Measurements from ENCODE around the gene PTPRN2.
A peak's percentile ranks its signal among the peaks of the same experiment; 100 is the strongest.

The PTPRN2 gene

DNA sequence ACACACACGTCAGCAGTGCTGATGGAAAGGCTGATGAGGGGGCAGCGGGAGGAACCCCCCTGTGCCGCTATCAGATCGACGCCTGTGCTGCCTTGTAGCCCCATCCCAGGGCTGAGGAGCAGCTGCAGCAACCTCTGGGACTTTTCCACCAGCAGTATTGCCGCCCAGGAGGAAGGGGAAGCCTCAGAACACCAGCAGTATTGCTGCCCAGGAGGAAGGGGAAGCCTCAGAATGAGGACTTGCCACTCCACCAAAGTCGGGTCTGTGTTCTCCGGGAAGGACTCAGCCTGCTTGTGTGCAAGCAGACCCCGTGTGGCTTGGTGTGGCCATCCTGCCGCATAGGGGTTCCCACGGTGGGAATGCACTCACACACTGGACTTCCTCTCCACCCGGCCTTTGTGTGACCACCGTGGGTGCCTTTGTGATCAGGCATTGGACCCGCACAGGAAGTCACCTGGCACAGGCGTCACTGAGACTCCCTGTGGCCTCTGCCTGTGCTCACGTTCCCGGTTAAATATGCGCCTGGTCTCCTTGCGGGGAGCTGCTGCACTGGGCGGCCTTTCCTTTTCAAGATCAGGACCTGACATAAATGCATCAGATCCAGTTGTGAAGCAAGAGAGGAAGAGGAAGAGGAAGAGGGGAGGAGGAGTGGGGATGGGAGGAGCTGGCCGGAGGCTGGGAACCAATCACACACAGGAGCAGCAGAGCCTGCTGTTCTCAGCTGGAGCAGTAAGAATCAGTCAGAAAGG is 1002.3 kb downstream of the PTPRN2 start:
- Histone ChIP-seq H3K27ac (ENCODE audit: low read depth, low read length) (no peak overlapping the region), H3K4me1 (ENCODE audit: control insufficient read depth in 5 of 5, insufficient read depth in 5 of 5, low read length in 5 of 5) (peaks cover 0 to 4% (median 0%) of the 10 kb centered on the region in 5 donors), H3K9me3 (ENCODE audit: control insufficient read depth in 5 of 5, low read length in 5 of 5) (peaks cover 0 to 15% (median 12%) of the 10 kb centered on the region in 5 donors), H3K9ac (ENCODE audit: low read length in 5 of 5) (peak overlapping the region in 1 of 5 donors; percentile 56), H3K27me3 (ENCODE audit: control insufficient read depth in 5 of 5, insufficient read depth in 4 of 5, low read length in 5 of 5) (peaks cover 10 to 22% (median 21%) of the 10 kb centered on the region in 5 donors), H3K36me3 (ENCODE audit: control insufficient read depth in 5 of 5, insufficient read depth in 5 of 5, low read length in 5 of 5) (peaks cover 0 to 2% (median 0%) of the 10 kb centered on the region in 5 donors), H3K4me3 (ENCODE audit: low read depth in 1 of 5, low read length in 5 of 5) (no peak overlapping the region)

DNA sequence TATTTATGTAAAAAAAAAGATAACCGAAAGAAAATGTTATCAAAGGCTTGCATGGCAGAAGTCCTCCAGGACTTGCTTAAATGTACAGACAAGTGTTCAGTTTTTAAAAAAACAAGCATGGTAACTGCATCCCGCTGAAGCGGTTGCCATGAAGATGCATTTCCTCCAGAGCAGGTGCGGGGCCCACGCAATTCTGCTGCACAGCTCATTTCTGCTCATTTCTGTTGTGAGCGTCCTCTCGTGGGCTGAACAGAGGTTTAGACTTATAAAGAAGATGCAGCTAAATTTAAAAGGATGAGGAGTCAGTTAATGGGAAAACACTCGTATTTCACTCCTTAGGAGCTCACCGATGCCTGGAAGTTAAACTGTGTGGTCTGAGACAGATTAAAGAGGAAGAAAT is 1003.2 kb downstream of the PTPRN2 start:
- Histone ChIP-seq H3K4me3 (ENCODE audit: low read depth in 1 of 5, low read length in 5 of 5) (no peak overlapping the region), H3K9ac (ENCODE audit: low read length in 5 of 5) (no peak overlapping the region), H3K9me3 (ENCODE audit: control insufficient read depth in 5 of 5, low read length in 5 of 5) (peaks cover 0 to 15% (median 12%) of the 10 kb centered on the region in 5 donors), H3K27me3 (ENCODE audit: control insufficient read depth in 5 of 5, insufficient read depth in 4 of 5, low read length in 5 of 5) (peaks cover 10 to 22% (median 21%) of the 10 kb centered on the region in 5 donors), H3K36me3 (ENCODE audit: control insufficient read depth in 5 of 5, insufficient read depth in 5 of 5, low read length in 5 of 5) (peaks cover 0 to 2% (median 0%) of the 10 kb centered on the region in 5 donors), H3K27ac (ENCODE audit: low read depth, low read length) (no peak overlapping the region), H3K4me1 (ENCODE audit: control insufficient read depth in 5 of 5, insufficient read depth in 5 of 5, low read length in 5 of 5) (peaks cover 0 to 4% (median 0%) of the 10 kb centered on the region in 5 donors)

DNA sequence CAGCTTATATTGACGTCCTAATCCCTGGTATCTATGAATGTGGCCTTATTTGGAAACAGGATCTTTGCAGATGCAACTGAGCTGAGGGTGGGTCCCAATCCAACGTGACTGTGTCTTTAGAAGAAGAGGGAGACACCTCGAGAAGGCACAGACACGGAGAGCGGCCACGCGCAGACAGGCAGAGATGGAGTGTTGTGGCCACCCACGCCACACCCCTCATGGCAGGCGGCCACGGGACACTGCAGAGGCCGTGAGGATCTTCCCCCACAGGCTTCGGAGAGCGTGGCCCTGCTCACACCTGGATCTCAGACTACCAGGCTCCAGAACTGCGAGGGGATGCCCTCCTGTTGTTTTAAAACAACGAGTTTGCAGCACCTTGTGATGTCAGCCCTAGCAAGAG is 1005.9 kb downstream of the PTPRN2 start:
- H3K9me3 ChIP-seq (ENCODE audit: control insufficient read depth in 5 of 5, low read length in 5 of 5) = peaks cover 0 to 15% (median 12%) of the 10 kb centered on the region in 5 donors
- no peak overlapping the region for H3K27ac ChIP-seq (ENCODE audit: low read depth, low read length)
- no peak overlapping the region for H3K4me3 ChIP-seq (ENCODE audit: low read depth in 1 of 5, low read length in 5 of 5)
- H3K9ac ChIP-seq (ENCODE audit: low read length in 5 of 5) = no peak overlapping the region
- H3K27me3 ChIP-seq (ENCODE audit: control insufficient read depth in 5 of 5, insufficient read depth in 4 of 5, low read length in 5 of 5) = peaks cover 5 to 20% (median 16%) of the 10 kb centered on the region in 5 donors
- H3K4me1 ChIP-seq (ENCODE audit: control insufficient read depth in 5 of 5, insufficient read depth in 5 of 5, low read length in 5 of 5) = peaks cover 0 to 4% (median 0%) of the 10 kb centered on the region in 5 donors
- H3K36me3 ChIP-seq (ENCODE audit: control insufficient read depth in 5 of 5, insufficient read depth in 5 of 5, low read length in 5 of 5) = no peaks in the 10 kb centered on the region

DNA sequence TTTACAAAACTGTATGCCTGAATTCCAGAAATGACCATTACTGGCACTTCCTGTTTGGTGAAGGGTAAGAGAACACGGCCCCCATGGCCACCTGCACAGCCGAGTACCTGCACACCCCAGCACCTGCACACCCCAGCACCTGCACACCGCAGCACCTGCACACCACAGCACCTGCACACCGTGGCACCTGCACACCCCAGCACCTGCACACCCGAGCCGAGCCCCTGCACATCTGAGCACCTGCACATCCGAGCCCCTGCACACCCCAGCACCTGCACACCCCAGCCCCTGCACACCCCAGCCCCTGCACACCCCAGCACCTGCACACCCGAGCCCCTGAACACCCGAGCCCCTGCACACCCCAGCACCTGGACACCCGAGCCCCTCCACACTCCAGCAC is 1007.3 kb downstream of the PTPRN2 start:
- Histone ChIP-seq H3K27ac (ENCODE audit: low read depth, low read length) (no peak overlapping the region), H3K36me3 (ENCODE audit: control insufficient read depth in 5 of 5, insufficient read depth in 5 of 5, low read length in 5 of 5) (no peaks in the 10 kb centered on the region), H3K9ac (ENCODE audit: low read length in 5 of 5) (no peak overlapping the region), H3K4me3 (ENCODE audit: low read depth in 1 of 5, low read length in 5 of 5) (no peak overlapping the region), H3K27me3 (ENCODE audit: control insufficient read depth in 5 of 5, insufficient read depth in 4 of 5, low read length in 5 of 5) (peaks cover 4 to 16% (median 12%) of the 10 kb centered on the region in 5 donors), H3K4me1 (ENCODE audit: control insufficient read depth in 5 of 5, insufficient read depth in 5 of 5, low read length in 5 of 5) (peaks cover 0 to 2% (median 0%) of the 10 kb centered on the region in 5 donors), H3K9me3 (ENCODE audit: control insufficient read depth in 5 of 5, low read length in 5 of 5) (peaks cover 0 to 5% (median 4%) of the 10 kb centered on the region in 5 donors)

DNA sequence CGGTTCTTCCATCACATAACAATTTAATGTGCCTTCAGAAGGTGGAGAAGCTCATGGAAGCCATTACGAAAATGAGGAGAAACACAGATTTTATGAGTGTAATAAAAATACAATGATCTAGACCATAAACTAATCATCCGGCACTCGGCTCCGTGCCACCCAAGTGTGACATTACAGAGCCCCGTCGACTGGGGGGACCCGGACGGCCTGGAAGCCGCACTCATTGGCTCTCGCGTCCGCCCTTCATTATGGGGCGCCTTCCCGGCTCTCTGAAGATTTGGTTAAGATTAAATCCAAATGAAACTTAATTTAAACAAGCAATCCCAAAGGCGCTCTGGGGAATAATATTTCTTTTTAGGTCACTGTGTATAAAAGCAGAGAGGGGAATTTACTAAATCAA is 1008.2 kb downstream of the PTPRN2 start:
- Histone ChIP-seq H3K4me3 (ENCODE audit: low read depth in 1 of 5, low read length in 5 of 5) (no peak overlapping the region), H3K27ac (ENCODE audit: low read depth, low read length) (no peak overlapping the region), H3K9me3 (ENCODE audit: control insufficient read depth in 5 of 5, low read length in 5 of 5) (no peaks in the 10 kb centered on the region), H3K9ac (ENCODE audit: low read length in 5 of 5) (no peak overlapping the region), H3K27me3 (ENCODE audit: control insufficient read depth in 5 of 5, insufficient read depth in 4 of 5, low read length in 5 of 5) (peaks cover 0 to 11% (median 9%) of the 10 kb centered on the region in 5 donors), H3K4me1 (ENCODE audit: control insufficient read depth in 5 of 5, insufficient read depth in 5 of 5, low read length in 5 of 5) (no peaks in the 10 kb centered on the region), H3K36me3 (ENCODE audit: control insufficient read depth in 5 of 5, insufficient read depth in 5 of 5, low read length in 5 of 5) (no peaks in the 10 kb centered on the region)

DNA sequence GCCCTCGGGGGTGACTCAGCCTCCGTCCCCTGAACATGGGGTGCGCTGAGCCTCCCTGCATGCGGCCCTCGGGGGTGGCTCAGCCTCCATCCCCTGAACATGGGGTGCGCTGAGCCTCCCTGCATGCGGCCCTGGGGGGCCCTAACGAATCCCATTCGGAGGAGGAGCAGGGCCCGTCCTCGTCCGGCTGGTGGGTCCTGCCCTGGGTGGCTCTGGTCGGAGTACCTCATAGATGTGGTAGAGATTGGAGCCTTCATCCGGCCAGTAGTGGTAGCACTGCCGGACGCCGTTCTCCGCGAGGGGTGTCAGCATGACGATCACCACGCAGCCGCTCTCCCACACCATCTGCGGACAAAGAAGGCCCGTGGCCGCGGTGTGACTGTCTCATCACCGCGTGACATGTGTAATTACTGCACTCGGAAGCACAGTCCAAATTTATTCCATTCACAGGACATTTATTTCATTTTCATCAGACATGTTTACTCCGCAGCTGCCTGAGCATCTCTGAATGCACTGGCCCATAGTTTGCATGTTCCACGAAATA is 1009.8 kb downstream of the PTPRN2 start:
- no peak overlapping the region for H3K9ac ChIP-seq (ENCODE audit: low read length in 5 of 5)

DNA sequence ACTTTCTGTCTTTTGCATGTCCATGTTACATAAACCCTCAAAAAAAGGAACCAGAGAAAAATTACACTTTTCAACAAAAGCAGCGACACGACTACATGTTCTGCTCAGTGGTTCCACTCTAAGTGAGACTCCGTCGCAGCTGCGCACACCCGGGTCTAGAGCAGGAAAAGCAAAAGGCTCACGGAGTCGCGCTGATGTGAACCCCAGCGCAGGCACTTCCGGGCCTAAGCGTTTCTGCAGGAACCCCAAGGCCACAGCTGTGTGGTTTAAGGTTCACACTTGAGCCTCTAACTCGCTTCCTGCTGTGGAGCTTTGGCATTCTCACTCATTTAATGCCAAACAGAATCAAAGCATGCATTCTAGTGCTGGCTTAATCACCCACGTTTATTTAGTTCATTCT is 1010.6 kb downstream of the PTPRN2 start:
- Histone ChIP-seq H3K9ac (ENCODE audit: low read length in 5 of 5) (no peak overlapping the region), H3K4me3 (ENCODE audit: low read depth in 1 of 5, low read length in 5 of 5) (no peak overlapping the region), H3K36me3 (ENCODE audit: control insufficient read depth in 5 of 5, insufficient read depth in 5 of 5, low read length in 5 of 5) (no peaks in the 10 kb centered on the region), H3K9me3 (ENCODE audit: control insufficient read depth in 5 of 5, low read length in 5 of 5) (no peaks in the 10 kb centered on the region), H3K4me1 (ENCODE audit: control insufficient read depth in 5 of 5, insufficient read depth in 5 of 5, low read length in 5 of 5) (no peaks in the 10 kb centered on the region), H3K27me3 (ENCODE audit: control insufficient read depth in 5 of 5, insufficient read depth in 4 of 5, low read length in 5 of 5) (peaks cover 0 to 10% (median 9%) of the 10 kb centered on the region in 5 donors), H3K27ac (ENCODE audit: low read depth, low read length) (no peak overlapping the region)

More for the DNA sequence above, 1009.8 kb downstream of the PTPRN2 start:
- H3K27me3 ChIP-seq (ENCODE audit: control insufficient read depth in 5 of 5, insufficient read depth in 4 of 5, low read length in 5 of 5) = peaks cover 0 to 11% (median 6%) of the 10 kb centered on the region in 5 donors
- H3K9me3 ChIP-seq (ENCODE audit: control insufficient read depth in 5 of 5, low read length in 5 of 5) = no peaks in the 10 kb centered on the region
- H3K4me1 ChIP-seq (ENCODE audit: control insufficient read depth in 5 of 5, insufficient read depth in 5 of 5, low read length in 5 of 5) = no peaks in the 10 kb centered on the region
- H3K4me3 ChIP-seq (ENCODE audit: low read depth in 1 of 5, low read length in 5 of 5) = no peak overlapping the region
- no peak overlapping the region for H3K27ac ChIP-seq (ENCODE audit: low read depth, low read length)
- H3K36me3 ChIP-seq (ENCODE audit: control insufficient read depth in 5 of 5, insufficient read depth in 5 of 5, low read length in 5 of 5) = no peaks in the 10 kb centered on the region

DNA sequence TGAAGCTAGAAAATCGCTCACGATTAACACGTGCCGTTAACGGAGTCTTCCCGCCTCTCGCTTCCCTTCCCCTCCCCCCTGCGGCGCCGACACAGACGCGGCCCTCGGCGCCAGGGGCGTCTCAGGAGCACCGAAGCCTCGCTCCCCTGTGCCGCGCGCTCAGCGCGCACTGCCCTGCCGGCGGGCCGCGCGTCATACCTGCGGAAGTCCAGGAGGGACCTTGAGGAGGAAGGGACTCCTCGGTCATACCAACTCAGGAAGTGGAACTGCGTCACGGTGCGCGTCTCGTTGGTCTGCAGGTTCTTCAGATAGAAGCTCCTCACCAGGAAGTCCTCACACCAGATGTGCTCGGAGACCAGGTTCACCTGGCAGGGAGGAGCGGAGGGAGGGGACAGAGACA is 1011.2 kb downstream of the PTPRN2 start:
- Histone ChIP-seq H3K4me1 (ENCODE audit: control insufficient read depth in 5 of 5, insufficient read depth in 5 of 5, low read length in 5 of 5) (no peaks in the 10 kb centered on the region), H3K27ac (ENCODE audit: low read depth, low read length) (no peak overlapping the region), H3K4me3 (ENCODE audit: low read depth in 1 of 5, low read length in 5 of 5) (peak overlapping the region in 3 of 5 donors; percentile 18 to 34 (median 23)), H3K27me3 (ENCODE audit: control insufficient read depth in 5 of 5, insufficient read depth in 4 of 5, low read length in 5 of 5) (peaks cover 0 to 10% (median 6%) of the 10 kb centered on the region in 5 donors), H3K9me3 (ENCODE audit: control insufficient read depth in 5 of 5, low read length in 5 of 5) (no peaks in the 10 kb centered on the region), H3K36me3 (ENCODE audit: control insufficient read depth in 5 of 5, insufficient read depth in 5 of 5, low read length in 5 of 5) (no peaks in the 10 kb centered on the region), H3K9ac (ENCODE audit: low read length in 5 of 5) (no peak overlapping the region)

DNA sequence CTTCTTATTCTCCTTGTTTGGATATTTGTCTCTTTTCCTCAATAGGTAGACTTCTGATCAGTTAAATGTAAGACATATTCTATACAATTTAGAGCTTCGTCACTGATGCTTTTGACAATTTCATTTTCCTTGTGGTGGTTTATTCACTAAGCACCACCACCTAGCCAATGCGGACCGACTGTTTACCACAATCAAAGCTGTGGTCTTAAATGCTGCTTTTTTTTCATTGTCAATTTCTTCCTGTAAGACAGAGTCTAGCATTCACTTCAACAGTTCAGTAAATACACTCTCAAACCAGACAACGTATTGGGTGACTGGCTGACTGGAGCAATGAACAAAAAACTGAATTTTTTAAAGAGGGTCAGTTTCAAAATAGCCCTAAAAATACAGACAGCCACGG is 1011.8 kb downstream of the PTPRN2 start:
- H3K4me3 ChIP-seq (ENCODE audit: low read depth in 1 of 5, low read length in 5 of 5) = no peak overlapping the region
- peaks cover 0 to 6% (median 5%) of the 10 kb centered on the region in 5 donors for H3K27me3 ChIP-seq (ENCODE audit: control insufficient read depth in 5 of 5, insufficient read depth in 4 of 5, low read length in 5 of 5)
- no peaks in the 10 kb centered on the region for H3K9me3 ChIP-seq (ENCODE audit: control insufficient read depth in 5 of 5, low read length in 5 of 5)
- H3K4me1 ChIP-seq (ENCODE audit: control insufficient read depth in 5 of 5, insufficient read depth in 5 of 5, low read length in 5 of 5) = no peaks in the 10 kb centered on the region
- H3K36me3 ChIP-seq (ENCODE audit: control insufficient read depth in 5 of 5, insufficient read depth in 5 of 5, low read length in 5 of 5) = no peaks in the 10 kb centered on the region
- no peak overlapping the region for H3K27ac ChIP-seq (ENCODE audit: low read depth, low read length)
- H3K9ac ChIP-seq (ENCODE audit: low read length in 5 of 5) = no peak overlapping the region

DNA sequence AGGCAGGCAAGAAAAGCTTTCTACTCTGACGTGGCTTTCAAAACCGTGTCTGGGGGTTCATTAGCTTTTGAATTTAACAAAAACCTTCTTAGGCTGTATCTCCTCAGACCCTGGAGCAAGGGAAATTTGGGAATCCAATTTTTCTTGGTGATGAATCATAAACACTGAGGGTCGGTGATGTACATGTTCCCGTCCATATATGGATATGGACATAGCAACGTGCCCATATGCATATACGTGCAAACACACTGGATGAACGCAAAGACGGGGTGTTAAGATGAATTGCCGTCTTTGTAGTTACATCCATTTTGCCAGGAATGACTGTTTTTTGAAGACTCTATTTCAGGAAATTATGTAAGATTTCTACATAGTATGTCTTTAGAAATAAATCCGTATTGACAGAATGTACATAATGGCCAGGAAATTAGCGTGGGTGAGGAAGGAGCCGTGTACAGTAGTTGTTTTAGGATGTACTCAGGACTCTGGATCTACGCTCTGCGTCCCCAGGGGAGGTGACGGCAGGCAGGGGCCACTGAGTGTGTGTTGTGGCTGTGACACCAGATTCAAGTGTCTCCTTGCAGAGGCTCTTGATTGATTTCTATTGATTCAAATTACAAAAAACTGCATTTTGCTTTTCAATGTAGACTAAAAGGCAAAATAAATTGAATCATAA is 1012.6 kb downstream of the PTPRN2 start:
- H3K36me3 ChIP-seq (ENCODE audit: control insufficient read depth in 5 of 5, insufficient read depth in 5 of 5, low read length in 5 of 5) = no peaks in the 10 kb centered on the region
- no peaks in the 10 kb centered on the region for H3K4me1 ChIP-seq (ENCODE audit: control insufficient read depth in 5 of 5, insufficient read depth in 5 of 5, low read length in 5 of 5)
- H3K27me3 ChIP-seq (ENCODE audit: control insufficient read depth in 5 of 5, insufficient read depth in 4 of 5, low read length in 5 of 5) = peaks cover 0 to 6% (median 5%) of the 10 kb centered on the region in 5 donors
- no peak overlapping the region for H3K9ac ChIP-seq (ENCODE audit: low read length in 5 of 5)
- H3K4me3 ChIP-seq (ENCODE audit: low read depth in 1 of 5, low read length in 5 of 5) = no peak overlapping the region
- H3K9me3 ChIP-seq (ENCODE audit: control insufficient read depth in 5 of 5, low read length in 5 of 5) = no peaks in the 10 kb centered on the region
- H3K27ac ChIP-seq (ENCODE audit: low read depth, low read length) = no peak overlapping the region
